Adrenal gland (tissue), 12 donors: Measurements from ENCODE around the gene TMEM175. TPM values are rescaled to one million over a fixed set of nuclear protein-coding genes. Genes with fewer than 3 reads are reported as not detected.

ENCODE experiments used
- DNase-seq, 7 donors: peaks; one replicate each; pipeline ENCODE4 v3.0.0-alpha.2; 2019 to 2020
- H3K27ac ChIP-seq, 5 donors: fragments of 200-600 bp; sonication (generic) in 4 of 5; 1 replicate in 3 of 5; 2 replicates in 2 of 5; pipeline versions ENCODE4 v1.5.1 to v1.8.0; 2016 to 2020; ENCODE audit warnings: mild to moderate bottlenecking in 1 of 5
- H3K27me3 ChIP-seq: fragments of 200-600 bp; 2 replicates; pipeline ENCODE4 v1.8.0; 2021
- H3K36me3 ChIP-seq, 2 donors: fragments of 200-600 bp; replicated peaks in 1 of 2; 1 replicate in 1 of 2; 2 replicates in 1 of 2; pipeline versions ENCODE4 v1.5.1 to v1.8.0; 2018 to 2022
- H3K4me1 ChIP-seq, 2 donors: fragments of 200-600 bp; replicated peaks in 1 of 2; 1 replicate in 1 of 2; 2 replicates in 1 of 2; pipeline versions ENCODE4 v1.5.1 to v1.8.0; 2018 to 2021
- H3K4me3 ChIP-seq, 4 donors: fragments of 200-600 bp; sonication (generic) in 3 of 4; one replicate each; pipeline ENCODE4 v1.5.1; 2016 to 2018
- H3K9me3 ChIP-seq, 3 donors: fragments of 200-600 bp; sonication (generic) in 1 of 3; replicated peaks in 1 of 3; 1 replicate in 2 of 3; 2 replicates in 1 of 3; pipeline versions ENCODE4 v1.5.1 to v1.8.0; 2016 to 2021
- POLR2A ChIP-seq, 2 donors: fragments of 450-650 bp; IDR thresholded peaks; one replicate each; pipeline ENCODE4 v1.6.1; 2017; ENCODE audit warnings: antibody characterized with exemption in 2 of 2, mild to moderate bottlenecking in 2 of 2, moderate library complexity in 1 of 2
- WGBS, 4 donors: extraction: QIAGEN DNeasy Blood & Tissue Kit in 2 of 4; methylation state at CpG; one replicate each; pipeline versions ENCODE4 v1.1.5 to v1.1.7; 2013 to 2017; 5-methylcytosine and 5-hydroxymethylcytosine counted together
- intact Hi-C, 2 donors: fragments of 100-400 bp; cut with DNase I; formaldehyde crosslinking; loops; one replicate each; pipeline versions ENCODE4 v1.14.1 to v1.15.0; 2022 to 2023
- polyA plus RNA-seq, 3 donors: library from polyadenylated mRNA; stranded (reverse); fragments of 200-250 nt in 2 of 3; fragments of 350-450 nt in 1 of 3; fragmentation: Illumina TruSeq in 1 of 3; extraction: RNeasy Lipid Tissue Mini Kit (QIAGEN cat#74804) in 1 of 3; gene quantifications; one replicate each; pipeline ENCODE4 v1.2.3, GENCODE V29; 2013 to 2014
- total RNA-seq, 9 donors: library from RNA; depleted of rRNA in 4 of 9; stranded (reverse); fragments of >200 nt in 4 of 9; fragments of 120-200 nt in 1 of 9; fragmentation: NEBNext Ultra II Directional in 1 of 9; extraction: Animal tissue kit (Norgen Biotek cat#: 25700) in 1 of 9; gene quantifications; one replicate each; pipeline versions ENCODE4 v1.1.0 to v1.2.4, GENCODE V29; 2013 to 2023
- TF ChIP-seq, protein P1 (sequence below), 6 experiments: fragments of 450-650 bp in 4 of 6; fragments of 200-600 bp in 2 of 6; sonication (generic) in 1 of 6; IDR thresholded peaks; 1 replicate in 5 of 6; 2 replicates in 1 of 6; pipeline versions ENCODE4 v1.5.1 to v1.8.0; 2016 to 2021; ENCODE audit warnings: antibody characterized with exemption in 6 of 6, mild to moderate bottlenecking in 2 of 6, moderate library complexity in 1 of 6
- donor health status: healthy with polysubstance abuse.
- donor health status: Bipolar disorder and iron deficiency.
- donor health status: DM: yes; HTN: yes; CAD: no.
- donor health status: DM: no; HTN: no; CAD: no.
- donor health status: DM: no; HTN: no; CAD: no.
- donor health status: DM: yes; HTN: yes; CAD: no.

TMEM175 gene
- total and polyA plus RNA-seq, 12 donors: 20.2 to 142 (median 47.9) TPM

DNA sequence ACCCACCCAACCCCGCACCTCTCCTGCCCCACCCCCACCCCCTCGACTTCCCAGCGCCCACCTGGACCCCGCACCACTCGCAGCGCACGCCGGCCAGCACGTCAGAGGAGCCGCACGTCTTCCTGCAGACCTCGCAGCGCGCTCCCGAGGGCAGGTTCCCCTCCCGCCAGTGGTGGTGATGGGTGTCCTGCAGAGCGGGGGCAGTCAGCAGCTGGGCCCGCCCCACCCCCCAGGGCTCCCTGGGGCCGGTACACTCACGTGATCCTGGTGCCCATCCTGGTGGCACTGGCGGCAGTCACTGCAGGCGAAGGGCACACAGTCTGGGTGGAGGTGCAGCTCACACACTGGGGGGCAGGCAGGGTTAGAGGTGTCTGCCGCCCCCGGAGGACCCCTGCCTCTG is 36.0 kb downstream of the TMEM175 start:
- Histone ChIP-seq H3K27ac (no peak overlapping the region), H3K9me3 (no peaks in the 10 kb centered on the region), H3K36me3 (peaks cover 0 to 6% of the 10 kb centered on the region in 2 donors), H3K27me3 (no peaks in the 10 kb centered on the region), H3K4me1 (peaks cover 13 to 17% of the 10 kb centered on the region in 2 donors), H3K4me3 (no peak overlapping the region)
- DNase-seq: no peak
- TF ChIP-seq, protein P1, sequence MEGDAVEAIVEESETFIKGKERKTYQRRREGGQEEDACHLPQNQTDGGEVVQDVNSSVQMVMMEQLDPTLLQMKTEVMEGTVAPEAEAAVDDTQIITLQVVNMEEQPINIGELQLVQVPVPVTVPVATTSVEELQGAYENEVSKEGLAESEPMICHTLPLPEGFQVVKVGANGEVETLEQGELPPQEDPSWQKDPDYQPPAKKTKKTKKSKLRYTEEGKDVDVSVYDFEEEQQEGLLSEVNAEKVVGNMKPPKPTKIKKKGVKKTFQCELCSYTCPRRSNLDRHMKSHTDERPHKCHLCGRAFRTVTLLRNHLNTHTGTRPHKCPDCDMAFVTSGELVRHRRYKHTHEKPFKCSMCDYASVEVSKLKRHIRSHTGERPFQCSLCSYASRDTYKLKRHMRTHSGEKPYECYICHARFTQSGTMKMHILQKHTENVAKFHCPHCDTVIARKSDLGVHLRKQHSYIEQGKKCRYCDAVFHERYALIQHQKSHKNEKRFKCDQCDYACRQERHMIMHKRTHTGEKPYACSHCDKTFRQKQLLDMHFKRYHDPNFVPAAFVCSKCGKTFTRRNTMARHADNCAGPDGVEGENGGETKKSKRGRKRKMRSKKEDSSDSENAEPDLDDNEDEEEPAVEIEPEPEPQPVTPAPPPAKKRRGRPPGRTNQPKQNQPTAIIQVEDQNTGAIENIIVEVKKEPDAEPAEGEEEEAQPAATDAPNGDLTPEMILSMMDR (IDR thresholded peaks at IDR 0.05): no peak
- no peak for TF ChIP-seq POLR2A (IDR thresholded peaks at IDR 0.05)
- WGBS, 4 donors: 9 to 41% (median 38%) methylated on average over 4 to 24 of the region's 24 CpGs; no CpG with 5 or more reads in 1 of the 4 donors
- intact Hi-C loops: no loop called here

DNA sequence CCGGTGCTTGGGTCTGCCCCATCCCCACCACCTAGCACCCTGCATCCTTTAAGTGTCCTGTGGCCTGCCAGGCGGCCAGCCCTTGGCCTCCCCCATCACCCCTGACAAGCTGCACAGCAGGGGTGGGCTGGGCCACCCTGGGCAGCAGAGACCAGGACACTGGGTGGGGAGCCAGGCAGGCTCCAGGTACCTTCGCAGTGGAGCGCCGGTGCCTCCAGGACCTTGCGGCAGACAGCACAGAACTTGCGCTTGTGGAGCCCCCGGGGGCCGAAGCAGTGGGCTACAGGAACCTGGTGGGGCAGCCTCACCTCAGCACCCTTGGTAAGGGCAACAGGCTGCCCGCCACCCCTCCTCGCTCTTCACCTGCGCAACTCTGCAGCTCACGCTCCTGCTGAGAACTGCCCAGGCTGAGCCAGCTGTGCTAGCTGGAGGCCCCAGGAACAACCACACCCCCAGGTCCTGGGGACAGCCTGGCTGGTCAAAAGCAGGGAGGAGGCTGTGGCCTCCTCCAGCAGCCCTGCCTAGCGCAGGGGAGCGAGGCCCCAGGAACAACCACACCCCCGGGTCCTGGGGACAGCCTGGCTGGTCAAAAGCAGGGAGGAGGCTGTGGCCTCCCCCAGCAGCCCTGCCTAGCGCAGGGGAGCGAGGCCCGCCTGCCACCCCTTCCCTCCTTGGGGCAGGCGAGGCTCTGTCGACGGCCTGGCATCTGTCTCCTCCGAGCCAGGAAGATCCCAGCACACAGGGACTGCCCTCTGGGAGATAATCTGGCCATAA is 36.5 kb downstream of the TMEM175 start:
- intact Hi-C loops: no loop called here
- 90 to 94% (median 92%) methylated on average over 5 to 23 of the region's 23 CpGs for WGBS, 4 donors
- TF ChIP-seq, protein P1 (IDR thresholded peaks at IDR 0.05): no peak
- no peak for TF ChIP-seq POLR2A (IDR thresholded peaks at IDR 0.05)
- peaks cover 13 to 19% of the 10 kb centered on the region in 2 donors for H3K4me1 ChIP-seq
- H3K27me3 ChIP-seq: no peaks in the 10 kb centered on the region
- H3K4me3 ChIP-seq: no peak overlapping the region
- H3K36me3 ChIP-seq: peaks cover 0 to 6% of the 10 kb centered on the region in 2 donors
- no peaks in the 10 kb centered on the region for H3K9me3 ChIP-seq
- DNase-seq: no peak
- no peak overlapping the region for H3K27ac ChIP-seq

DNA sequence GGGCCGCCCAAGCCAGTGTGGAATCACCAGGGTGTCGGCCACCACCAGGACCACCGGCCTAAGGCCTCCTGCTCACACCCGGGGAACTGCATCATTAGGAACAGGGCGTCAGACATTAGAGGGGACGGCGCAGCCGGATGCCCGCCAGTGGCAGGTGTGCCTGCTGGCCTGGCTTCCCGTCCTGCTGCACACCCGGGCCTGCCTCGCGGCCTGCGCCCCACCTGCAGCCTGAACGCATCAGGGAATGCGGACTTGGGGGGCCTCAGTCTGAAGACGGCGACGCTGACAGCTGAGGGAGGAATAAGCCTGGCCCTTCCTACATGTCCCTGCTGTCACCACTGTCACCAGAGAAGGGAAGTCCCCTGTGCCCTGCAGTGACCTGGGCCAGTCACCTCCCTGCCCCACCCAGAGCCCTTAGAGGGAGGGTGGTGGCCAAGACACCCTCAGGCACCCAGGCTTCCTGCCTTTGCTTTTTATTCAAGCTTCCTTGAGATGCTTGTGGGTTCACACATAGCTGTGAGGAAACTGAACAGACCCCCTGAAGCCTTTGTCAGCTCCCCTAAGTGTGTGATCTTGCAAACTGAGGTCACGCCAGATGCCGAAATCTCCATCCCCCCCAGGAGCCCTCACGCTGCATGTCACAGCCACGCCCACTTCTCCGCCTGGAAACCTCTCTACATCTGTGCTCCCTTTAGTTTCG is 37.9 kb downstream of the TMEM175 start:
- Histone ChIP-seq H3K36me3 (peaks cover 0 to 6% of the 10 kb centered on the region in 2 donors), H3K4me1 (peaks cover 13 to 22% of the 10 kb centered on the region in 2 donors), H3K27me3 (no peaks in the 10 kb centered on the region), H3K4me3 (no peak overlapping the region), H3K9me3 (no peaks in the 10 kb centered on the region), H3K27ac (no peak overlapping the region)
- WGBS, 4 donors: 91 to 94% (median 93%) methylated on average over 8 to 25 of the region's 25 CpGs
- no peak for TF ChIP-seq POLR2A (IDR thresholded peaks at IDR 0.05)
- TF ChIP-seq, protein P1 (IDR thresholded peaks at IDR 0.05): no peak
- DNase-seq: no peak
- intact Hi-C loops: no loop called here

DNA sequence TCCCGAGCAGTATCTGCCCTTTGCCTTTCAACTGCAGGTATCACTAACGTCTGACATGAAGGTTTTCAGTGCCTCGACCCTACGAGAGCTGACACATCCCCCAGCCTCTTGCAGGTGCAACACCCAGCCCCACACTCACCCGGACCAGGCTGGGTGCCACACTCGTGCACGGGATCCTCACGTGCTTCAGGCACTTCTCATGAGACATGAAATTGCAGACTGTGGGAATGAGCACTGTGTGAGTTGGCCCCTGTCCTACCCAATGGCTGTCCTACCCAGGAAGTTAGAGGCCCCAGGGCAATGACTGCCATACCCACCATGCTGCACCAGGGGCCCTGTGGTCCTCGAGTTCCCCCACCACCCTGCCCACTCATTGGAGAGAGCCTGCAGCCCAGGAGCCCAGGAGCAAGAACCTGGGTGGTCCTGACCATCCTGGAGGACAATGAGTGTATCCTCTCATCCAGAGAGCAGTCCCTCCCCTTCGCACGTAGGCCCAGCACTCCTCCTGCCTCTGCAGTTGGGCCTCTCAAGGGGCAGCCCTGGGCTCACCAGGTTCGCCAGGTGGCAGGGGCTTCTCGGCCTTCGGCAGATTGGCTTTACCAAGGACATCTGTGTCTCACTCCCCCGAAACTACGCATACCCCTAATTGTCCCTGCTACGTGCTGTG is 38.7 kb downstream of the TMEM175 start:
- intact Hi-C loops: no loop called here
- H3K27ac ChIP-seq: no peak overlapping the region
- no peak for TF ChIP-seq POLR2A (IDR thresholded peaks at IDR 0.05)
- TF ChIP-seq, protein P1 (IDR thresholded peaks at IDR 0.05): no peak
- H3K4me1 ChIP-seq: peaks cover 13 to 22% of the 10 kb centered on the region in 2 donors
- no peak overlapping the region for H3K4me3 ChIP-seq
- peaks cover 0 to 6% of the 10 kb centered on the region in 2 donors for H3K36me3 ChIP-seq
- no peaks in the 10 kb centered on the region for H3K9me3 ChIP-seq
- H3K27me3 ChIP-seq: no peaks in the 10 kb centered on the region
- no peak for DNase-seq
- 87 to 93% (median 87%) methylated on average over 9 to 17 of the region's 17 CpGs for WGBS, 4 donors
